T-helper 9 cell (primary cell): ENCODE measurements around the gene APOH.

Experiments
- DNase-seq: peaks from one replicate; pipeline ENCODE4 v3.0.0-alpha.2; 2020

APOH gene

GRCh38 chr17:66233023-66233753 is 4.0 kb upstream of the APOH start:
- DNase-seq = no peak

- no peak for DNase-seq
Observed at GRCh38 chr17:66230922-66231591, 1.8 kb upstream of the APOH start.

- no peak for DNase-seq
Observed at GRCh38 chr17:66229783-66230538, 746 bp upstream of the APOH start.

- DNase-seq = no peak
Observed at GRCh38 chr17:66227212-66228045, 1.8 kb downstream of the APOH start.

GRCh38 chr17:66222798-66223350 is 6.3 kb downstream of the APOH start:
- DNase-seq = no peak

- DNase-seq = no peak
Observed at GRCh38 chr17:66221755-66222530, 7.3 kb downstream of the APOH start.

- no peak for DNase-seq
Observed at GRCh38 chr17:66221343-66221742, 7.9 kb downstream of the APOH start.

GRCh38 chr17:66220079-66220835 is 9.0 kb downstream of the APOH start:
- DNase-seq = no peak

GRCh38 chr17:66215529-66215911 is 13.7 kb downstream of the APOH start:
- no peak for DNase-seq

GRCh38 chr17:66214884-66215528 is 14.2 kb downstream of the APOH start:
- DNase-seq = no peak

GRCh38 chr17:66211047-66211810 is 18.0 kb downstream of the APOH start:
- DNase-seq = no peak

GRCh38 chr17:66210208-66210574 is 19.0 kb downstream of the APOH start:
- no peak for DNase-seq

- no peak for DNase-seq
Observed at GRCh38 chr17:66207936-66208335, 21.3 kb downstream of the APOH start.

GRCh38 chr17:66203274-66204015 is 25.8 kb downstream of the APOH start:
- no peak for DNase-seq

GRCh38 chr17:66200685-66201092 is 28.5 kb downstream of the APOH start:
- no peak for DNase-seq

GRCh38 chr17:66198242-66198641 is 31.0 kb downstream of the APOH start:
- DNase-seq = no peak

GRCh38 chr17:66192378-66192687 is 36.9 kb downstream of the APOH start:
- DNase-seq = no peak

- DNase-seq = peak; percentile 94
Observed at GRCh38 chr17:66191593-66192377, 37.4 kb downstream of the APOH start, which contains the start of gene CEP112. TSS of gene CEP112 (minus strand) at chr17:66192133.
